Daoy (cell line): Measurements from ENCODE around the gene OR1L8. TPM values are rescaled to one million over a fixed set of nuclear protein-coding genes. Genes with fewer than 3 reads are reported as not detected.

Source experiments
- total RNA-seq: library from RNA; depleted of rRNA; stranded (reverse); fragments of >200 nt; shearing (Covaris generic); gene quantifications from 2 replicates; pipeline ENCODE4 v1.2.3, GENCODE V29; 2014; rRNA removed

OR1L8 gene
- total RNA-seq, 1 experiment from 2014 or later, result not detected

Other genes with a start within 250 kb of the OR1L8 start
- 0.51 TPM in 1 of 2 replicates, not detected in the other for gene PTGS1, start 212.4 kb downstream of the OR1L8 start, total RNA-seq
- gene OR1J1, start 105.5 kb downstream of the OR1L8 start, total RNA-seq, result not detected in 2 replicates
- not detected in 2 replicates for gene OR1J2, start 72.6 kb downstream of the OR1L8 start, total RNA-seq
- gene OR1J4, start 64.2 kb downstream of the OR1L8 start, total RNA-seq, result not detected in 2 replicates
- gene OR1N1, start 56.1 kb downstream of the OR1L8 start, total RNA-seq, result not detected in 2 replicates
- not detected in 2 replicates for gene OR1N2, start 30.3 kb downstream of the OR1L8 start, total RNA-seq
- not detected in 2 replicates for gene OR1Q1, start 31.4 kb upstream of the OR1L8 start, total RNA-seq
- gene OR1B1, start 74.2 kb upstream of the OR1L8 start, total RNA-seq, result not detected in 2 replicates
- not detected in 2 replicates for gene OR1L1, start 78.3 kb upstream of the OR1L8 start, total RNA-seq
- not detected in 2 replicates for gene OR1L3, start 91.7 kb upstream of the OR1L8 start, total RNA-seq
- gene OR1L4, start 140.6 kb upstream of the OR1L8 start, total RNA-seq, result not detected in 2 replicates
- not detected in 2 replicates for gene OR1L6, start 158.9 kb upstream of the OR1L8 start, total RNA-seq
- not detected in 2 replicates for gene OR5C1, start 205.5 kb upstream of the OR1L8 start, total RNA-seq
- gene OR1K1, start 216.7 kb upstream of the OR1L8 start, total RNA-seq, result not detected in 2 replicates
- 39.7 and 41.4 TPM in 2 replicates for gene PDCL, start 245.2 kb upstream of the OR1L8 start, total RNA-seq